ENCODE data around the gene GGT6. TPM values are rescaled to one million over a fixed set of nuclear protein-coding genes. Genes with fewer than 3 reads are reported as not detected.
A peak's percentile ranks its signal among the peaks of the same experiment; 100 is the strongest.

The GGT6 gene
- total RNA-seq, 1 donor from 2014 or later: 9.6 TPM

- H3K4me3 ChIP-seq: no peak overlapping the region
- intact Hi-C loops (cut with DNase I): loop anchor here (10.0 kb wide), 1 partner anchor 103 kb away; the partner anchor contains the start of gene SPNS3
- H3K9me3 ChIP-seq: no peaks in the 10 kb centered on the region
- no peaks in the 10 kb centered on the region for H3K27me3 ChIP-seq
- peaks cover 0 to 38% of the 10 kb centered on the region in 2 donors for H3K36me3 ChIP-seq
- TF ChIP-seq POLR2AphosphoS5 (IDR thresholded peaks at IDR 0.05; ENCODE audit: insufficient read depth in 1 of 2, low read depth in 1 of 2) (no peak), CTCF (IDR thresholded peaks at IDR 0.05) (no peak), POLR2A (IDR thresholded peaks at IDR 0.05) (no peak)
- peak overlapping the region; percentile 36 for H3K27ac ChIP-seq
- DNase-seq (ENCODE audit: extremely low spot score in 2 of 2): no peak
- peaks cover 49% of the 10 kb centered on the region for H3K4me1 ChIP-seq
These were observed 22.7 kb downstream of the GGT6 start for GRCh38 chr17:4537451-4538235.

GRCh38 chr17:4536742-4537411 lies 23.5 kb downstream of the GGT6 start:
- no peak for TF ChIP-seq POLR2AphosphoS5 (IDR thresholded peaks at IDR 0.05; ENCODE audit: insufficient read depth in 1 of 2, low read depth in 1 of 2)
- TF ChIP-seq POLR2A (IDR thresholded peaks at IDR 0.05): no peak
- TF ChIP-seq CTCF (IDR thresholded peaks at IDR 0.05): no peak

GRCh38 chr17:4536259-4536741 lies 24.1 kb downstream of the GGT6 start:
- Histone ChIP-seq H3K9me3 (no peaks in the 10 kb centered on the region), H3K4me1 (peaks cover 49% of the 10 kb centered on the region), H3K27ac (peak overlapping the region; percentile 36), H3K27me3 (no peaks in the 10 kb centered on the region), H3K4me3 (peak overlapping the region; percentile 11 to 16), H3K36me3 (peaks cover 0 to 24% of the 10 kb centered on the region in 2 donors)
- intact Hi-C loops (cut with DNase I): loop anchor here (10.0 kb wide), 1 partner anchor 101 kb away; the partner anchor contains the start of gene SPNS3
- TF ChIP-seq POLR2A (IDR thresholded peaks at IDR 0.05) (no peak), POLR2AphosphoS5 (IDR thresholded peaks at IDR 0.05; ENCODE audit: insufficient read depth in 1 of 2, low read depth in 1 of 2) (no peak), CTCF (IDR thresholded peaks at IDR 0.05) (no peak)
- no peak for DNase-seq (ENCODE audit: extremely low spot score in 2 of 2)

More at GRCh38 chr17:4536742-4537411, 23.5 kb downstream of the GGT6 start:
- no peaks in the 10 kb centered on the region for H3K9me3 ChIP-seq
- H3K4me1 ChIP-seq: peaks cover 49% of the 10 kb centered on the region
- H3K27ac ChIP-seq: peak overlapping the region; percentile 36
- DNase-seq (ENCODE audit: extremely low spot score in 2 of 2): no peak
- H3K36me3 ChIP-seq: peaks cover 0 to 30% of the 10 kb centered on the region in 2 donors
- intact Hi-C loops (cut with DNase I): loop anchor here (10.0 kb wide), 1 partner anchor 102 kb away; the partner anchor contains the start of gene SPNS3
- no peaks in the 10 kb centered on the region for H3K27me3 ChIP-seq
- peak overlapping the region; percentile 11 to 16 for H3K4me3 ChIP-seq

GRCh38 chr17:4535667-4536258 lies 24.6 kb downstream of the GGT6 start:
- Histone ChIP-seq H3K27ac (peak overlapping the region; percentile 36), H3K36me3 (peaks cover 0 to 19% of the 10 kb centered on the region in 2 donors), H3K9me3 (no peaks in the 10 kb centered on the region), H3K4me3 (peak overlapping the region; percentile 11 to 16), H3K4me1 (peaks cover 49% of the 10 kb centered on the region), H3K27me3 (no peaks in the 10 kb centered on the region)
- intact Hi-C loops (cut with DNase I): loop anchor here (10.0 kb wide), 1 partner anchor 101 kb away; the partner anchor contains the start of gene SPNS3
- no peak for DNase-seq (ENCODE audit: extremely low spot score in 2 of 2)
- TF ChIP-seq POLR2A (IDR thresholded peaks at IDR 0.05): no peak
- no peak for TF ChIP-seq CTCF (IDR thresholded peaks at IDR 0.05)
- no peak for TF ChIP-seq POLR2AphosphoS5 (IDR thresholded peaks at IDR 0.05; ENCODE audit: insufficient read depth in 1 of 2, low read depth in 1 of 2)
